Right renal cortex interstitium (tissue), 3 donors: ENCODE measurements around the gene DPYSL5. TPM values are rescaled to one million over a fixed set of nuclear protein-coding genes. Genes with fewer than 3 reads are reported as not detected.

Experiments used
- DNase-seq, 3 donors: peaks; one replicate each; pipeline ENCODE4 v3.0.0-alpha.2; 2013; ENCODE audit warnings: low read depth in 3 of 3, low spot score in 2 of 3
- polyA plus RNA-seq, 3 donors: library from polyadenylated mRNA; unstranded; fragments of 120-200 nt; gene quantifications; one replicate each; pipeline ENCODE4 v1.2.1, GENCODE V29; 2013; ENCODE audit not compliant: insufficient read length in 3 of 3

The DPYSL5 gene
- polyA plus RNA-seq, 3 donors, result 4.9 to 5.5 (median 5.0) TPM

- DNase-seq, result no peak
These were observed 76.8 kb downstream of the DPYSL5 start for GRCh38 chr2:26924731-26925099.

- DNase-seq, result no peak
These were observed 77.3 kb downstream of the DPYSL5 start for GRCh38 chr2:26925100-26925791.

GRCh38 chr2:26927221-26927620, 79.3 kb downstream of the DPYSL5 start:
- no peak for DNase-seq

- DNase-seq, result no peak
These were observed 85.0 kb downstream of the DPYSL5 start for GRCh38 chr2:26932974-26933373.

GRCh38 chr2:26933431-26934334, 85.8 kb downstream of the DPYSL5 start:
- no peak for DNase-seq

- no peak for DNase-seq
These were observed 86.4 kb downstream of the DPYSL5 start for GRCh38 chr2:26934335-26934724.

- DNase-seq, result no peak
These were observed 87.1 kb downstream of the DPYSL5 start for GRCh38 chr2:26934985-26935384.

- DNase-seq, result no peak
These were observed 88.9 kb downstream of the DPYSL5 start for GRCh38 chr2:26936855-26937254.

- DNase-seq, result no peak
These were observed 90.6 kb downstream of the DPYSL5 start for GRCh38 chr2:26938399-26939118.

GRCh38 chr2:26940001-26940400, 92.1 kb downstream of the DPYSL5 start:
- no peak for DNase-seq

- DNase-seq, result no peak
These were observed 93.6 kb downstream of the DPYSL5 start for GRCh38 chr2:26941486-26941885.

- DNase-seq, result peak in 1 of 3 donors; percentile 29
These were observed 94.8 kb downstream of the DPYSL5 start for GRCh38 chr2:26942543-26943295.

- DNase-seq, result no peak
These were observed 98.2 kb downstream of the DPYSL5 start for GRCh38 chr2:26945991-26946750.

GRCh38 chr2:26946841-26947784, 99.2 kb downstream of the DPYSL5 start:
- DNase-seq, result no peak

- no peak for DNase-seq
These were observed 100.9 kb downstream of the DPYSL5 start for GRCh38 chr2:26948800-26949199.

GRCh38 chr2:26950246-26950645, 102.3 kb downstream of the DPYSL5 start:
- no peak for DNase-seq

GRCh38 chr2:26951236-26951635, 103.3 kb downstream of the DPYSL5 start:
- DNase-seq, result no peak

GRCh38 chr2:26952374-26952773, 104.4 kb downstream of the DPYSL5 start:
- DNase-seq, result no peak

- no peak for DNase-seq
These were observed 106.2 kb downstream of the DPYSL5 start for GRCh38 chr2:26954135-26954534.
